ENCODE data around the gene IFNLR1. TPM values are rescaled to one million over a fixed set of nuclear protein-coding genes. Genes with fewer than 3 reads are reported as not detected.

The IFNLR1 gene
- total RNA-seq, 1 donor = not detected

DNA sequence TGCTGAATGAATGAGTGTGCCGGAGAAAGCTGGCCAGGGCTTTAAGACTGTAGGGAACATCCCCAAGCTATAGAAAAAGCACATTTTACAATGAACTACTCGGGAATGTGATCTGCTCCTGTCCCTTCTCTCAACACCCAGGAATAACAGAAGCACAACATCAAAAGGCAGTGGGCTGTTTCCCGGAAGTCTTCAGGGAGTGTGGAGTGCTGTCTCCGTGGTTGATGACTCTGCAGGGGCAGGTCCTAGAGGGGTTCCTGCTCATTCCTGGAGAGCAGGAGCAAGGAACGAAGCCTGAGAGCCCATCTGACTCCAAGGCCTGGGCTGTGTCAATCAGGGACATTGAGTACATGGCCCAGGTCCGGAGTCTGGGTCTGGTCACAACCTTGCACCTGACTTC is 39.3 kb downstream of the IFNLR1 start:
- no peaks in the 10 kb centered on the region for H3K79me2 ChIP-seq (ENCODE audit: insufficient read depth, low read length)
- no peak overlapping the region for H3K27ac ChIP-seq (ENCODE audit: low read depth, low read length)
- peaks cover 41% of the 10 kb centered on the region for H3K27me3 ChIP-seq (ENCODE audit: insufficient read depth, low read length)
- TF ChIP-seq CTCF (IDR thresholded peaks at IDR 0.05; ENCODE audit: extremely low read depth, low read depth, low read length) = no peak
- no peak for DNase-seq (ENCODE audit: insufficient read length, low spot score, missing footprints)
- no peaks in the 10 kb centered on the region for H4K20me1 ChIP-seq (ENCODE audit: insufficient read depth, low read length)
- H3K36me3 ChIP-seq (ENCODE audit: insufficient read depth, low read length) = no peaks in the 10 kb centered on the region
- no peak overlapping the region for H2AFZ ChIP-seq (ENCODE audit: low read length)
- no peak overlapping the region for H3K4me2 ChIP-seq (ENCODE audit: insufficient read depth, low read length)
- peaks cover 7% of the 10 kb centered on the region for H3K4me1 ChIP-seq (ENCODE audit: insufficient read depth, low read length)
- no peak overlapping the region for H3K4me3 ChIP-seq (ENCODE audit: insufficient read depth, low read length)
- no peaks in the 10 kb centered on the region for H3K9me3 ChIP-seq (ENCODE audit: low read depth, low read length)

GRCh38 chr1:24147194-24147593 is 39.9 kb downstream of the IFNLR1 start:
- peaks cover 11% of the 10 kb centered on the region for H3K4me1 ChIP-seq (ENCODE audit: insufficient read depth, low read length)
- no peak for DNase-seq (ENCODE audit: insufficient read length, low spot score, missing footprints)
- no peak overlapping the region for H3K4me2 ChIP-seq (ENCODE audit: insufficient read depth, low read length)
- no peak overlapping the region for H3K27ac ChIP-seq (ENCODE audit: low read depth, low read length)
- no peaks in the 10 kb centered on the region for H3K79me2 ChIP-seq (ENCODE audit: insufficient read depth, low read length)
- no peaks in the 10 kb centered on the region for H4K20me1 ChIP-seq (ENCODE audit: insufficient read depth, low read length)
- TF ChIP-seq CTCF (IDR thresholded peaks at IDR 0.05; ENCODE audit: extremely low read depth, low read depth, low read length) = no peak
- H3K9me3 ChIP-seq (ENCODE audit: low read depth, low read length) = no peaks in the 10 kb centered on the region
- no peak overlapping the region for H3K4me3 ChIP-seq (ENCODE audit: insufficient read depth, low read length)
- H3K27me3 ChIP-seq (ENCODE audit: insufficient read depth, low read length) = peaks cover 35% of the 10 kb centered on the region
- H2AFZ ChIP-seq (ENCODE audit: low read length) = no peak overlapping the region
- no peaks in the 10 kb centered on the region for H3K36me3 ChIP-seq (ENCODE audit: insufficient read depth, low read length)

GRCh38 chr1:24142546-24143534 is 44.2 kb downstream of the IFNLR1 start, which contains the start of gene IL22RA1:
TSS of gene IL22RA1 (minus strand) at chr1:24143140. CDS start at chr1:24143082, 58 bp downstream.
- Histone ChIP-seq H3K9me3 (ENCODE audit: low read depth, low read length) (no peaks in the 10 kb centered on the region), H4K20me1 (ENCODE audit: insufficient read depth, low read length) (no peaks in the 10 kb centered on the region), H3K27ac (ENCODE audit: low read depth, low read length) (no peak within 1 kb of the TSS), H3K4me3 (ENCODE audit: insufficient read depth, low read length) (peak within 1 kb of the TSS; percentile 80), H3K27me3 (ENCODE audit: insufficient read depth, low read length) (peaks cover 20% of the 10 kb centered on the region), H3K4me1 (ENCODE audit: insufficient read depth, low read length) (peaks cover 4% of the 10 kb centered on the region), H3K36me3 (ENCODE audit: insufficient read depth, low read length) (no peaks in the 10 kb centered on the region), H3K79me2 (ENCODE audit: insufficient read depth, low read length) (no peaks in the 10 kb centered on the region), H3K4me2 (ENCODE audit: insufficient read depth, low read length) (peak within 1 kb of the TSS; percentile 88), H2AFZ (ENCODE audit: low read length) (peak within 1 kb of the TSS; percentile 94)
- no peak for DNase-seq (ENCODE audit: insufficient read length, low spot score, missing footprints)
- TF ChIP-seq CTCF (IDR thresholded peaks at IDR 0.05; ENCODE audit: extremely low read depth, low read depth, low read length) = no peak

GRCh38 chr1:24141311-24141997 is 45.6 kb downstream of the IFNLR1 start:
- H3K4me3 ChIP-seq (ENCODE audit: insufficient read depth, low read length) = no peak overlapping the region
- H4K20me1 ChIP-seq (ENCODE audit: insufficient read depth, low read length) = no peaks in the 10 kb centered on the region
- H3K4me2 ChIP-seq (ENCODE audit: insufficient read depth, low read length) = no peak overlapping the region
- peaks cover 4% of the 10 kb centered on the region for H3K4me1 ChIP-seq (ENCODE audit: insufficient read depth, low read length)
- TF ChIP-seq CTCF (IDR thresholded peaks at IDR 0.05; ENCODE audit: extremely low read depth, low read depth, low read length) = no peak
- H3K27ac ChIP-seq (ENCODE audit: low read depth, low read length) = no peak overlapping the region
- H3K27me3 ChIP-seq (ENCODE audit: insufficient read depth, low read length) = peaks cover 20% of the 10 kb centered on the region
- H2AFZ ChIP-seq (ENCODE audit: low read length) = no peak overlapping the region
- H3K79me2 ChIP-seq (ENCODE audit: insufficient read depth, low read length) = no peaks in the 10 kb centered on the region
- no peak for DNase-seq (ENCODE audit: insufficient read length, low spot score, missing footprints)
- no peaks in the 10 kb centered on the region for H3K9me3 ChIP-seq (ENCODE audit: low read depth, low read length)
- H3K36me3 ChIP-seq (ENCODE audit: insufficient read depth, low read length) = no peaks in the 10 kb centered on the region

Data from osteoblast (primary cell).